Measurements from ENCODE around the gene TM9SF1. TPM values are rescaled to one million over a fixed set of nuclear protein-coding genes. Genes with fewer than 3 reads are reported as not detected.

The TM9SF1 gene
- total RNA-seq, 1 donor from 2014 or later, result 9.8 TPM

- DNase-seq (ENCODE audit: low spot score in 2 of 2) (no peak), FAIRE-seq (no peak)
Measured at GRCh38 chr14:24198814-24199524, 3.7 kb upstream of the TM9SF1 start.

DNA sequence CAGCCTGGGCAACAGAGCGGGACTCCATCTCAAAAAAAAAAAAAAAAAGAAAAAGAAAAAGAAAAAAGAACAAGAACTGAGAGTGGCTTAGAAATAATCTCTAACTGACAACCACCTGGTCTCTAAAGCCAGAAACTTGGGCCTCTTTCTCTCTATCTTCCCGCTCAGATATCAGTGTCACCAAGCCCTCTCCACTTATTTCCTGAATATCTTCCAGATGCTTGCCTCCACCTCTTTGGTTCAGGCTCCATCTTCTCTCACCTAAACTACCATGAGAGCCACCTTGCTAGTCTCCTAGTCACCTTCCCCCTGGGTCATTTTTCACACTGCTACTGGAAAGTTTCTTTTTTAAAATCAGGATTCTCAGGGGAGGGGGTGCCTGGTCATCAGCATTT is 1.8 kb upstream of the TM9SF1 start:
- FAIRE-seq (no peak), DNase-seq (ENCODE audit: low spot score in 2 of 2) (no peak)

DNA sequence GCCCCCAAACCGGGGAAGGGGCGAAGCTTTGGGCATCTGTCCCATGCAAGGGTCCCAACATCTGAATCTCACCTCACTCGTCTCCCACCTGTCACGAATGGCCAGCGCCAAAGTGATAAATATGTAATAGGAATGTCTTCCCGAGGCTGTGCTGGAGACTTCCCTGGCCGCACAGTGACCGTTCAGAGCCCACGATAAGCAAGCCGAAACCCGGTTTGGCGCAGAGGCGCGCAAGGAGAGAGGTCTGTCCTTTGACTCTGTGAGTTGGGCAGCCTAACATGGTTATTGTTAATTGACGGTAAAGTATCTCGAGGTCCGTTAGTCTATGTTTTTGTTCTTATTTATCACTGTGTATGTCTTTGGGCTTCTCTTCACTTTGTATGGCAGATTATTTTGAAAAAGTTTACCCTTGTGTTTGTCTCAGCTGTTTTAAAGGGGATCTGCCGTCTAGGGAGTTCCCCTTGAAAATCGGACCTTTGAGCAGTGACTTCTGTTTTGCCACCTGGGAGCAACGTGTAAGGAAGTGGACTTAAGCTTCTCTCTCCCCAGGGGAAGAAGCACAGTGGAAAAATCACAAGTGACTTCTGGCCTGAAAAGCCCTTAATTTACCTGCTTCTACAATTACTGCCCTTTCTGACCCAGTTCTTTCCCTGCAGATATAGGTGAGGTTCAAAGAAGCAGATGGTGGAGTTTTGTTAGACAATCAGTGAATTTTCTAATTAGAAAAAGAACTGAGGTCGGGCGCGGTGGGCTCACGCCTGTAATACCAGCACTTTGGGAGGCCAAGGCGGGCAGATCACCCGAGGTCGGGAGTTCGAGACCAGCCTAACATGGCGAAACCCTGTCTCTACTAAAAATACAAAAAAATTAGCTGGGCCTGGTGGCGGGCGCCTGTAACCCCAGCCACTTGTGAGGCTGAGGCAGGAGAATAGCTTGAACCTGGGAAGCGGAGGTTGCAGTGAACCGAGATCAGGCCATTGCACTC is 1.1 kb upstream of the TM9SF1 start:
- FAIRE-seq (no peak), DNase-seq (ENCODE audit: low spot score in 2 of 2) (peak in 1 of 2 donors; percentile 35)

DNA sequence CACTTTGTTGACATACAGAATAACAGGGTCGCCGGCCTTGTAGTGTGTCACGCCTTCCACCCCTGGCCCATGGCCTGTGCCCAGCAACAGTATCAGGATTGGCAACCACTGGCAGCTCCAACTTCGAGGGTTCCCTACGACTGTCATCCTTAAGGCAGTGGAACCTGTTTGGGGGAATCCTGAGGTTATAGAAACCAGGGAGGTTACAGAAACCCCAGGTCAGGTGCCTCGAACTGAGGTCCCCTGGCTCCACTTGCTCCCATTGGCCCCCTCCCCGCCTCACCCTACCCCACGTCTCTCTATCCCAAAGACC is 412 bp downstream of the TM9SF1 start:
- no peak for DNase-seq (ENCODE audit: low spot score in 2 of 2)
- no peak for FAIRE-seq

DNA sequence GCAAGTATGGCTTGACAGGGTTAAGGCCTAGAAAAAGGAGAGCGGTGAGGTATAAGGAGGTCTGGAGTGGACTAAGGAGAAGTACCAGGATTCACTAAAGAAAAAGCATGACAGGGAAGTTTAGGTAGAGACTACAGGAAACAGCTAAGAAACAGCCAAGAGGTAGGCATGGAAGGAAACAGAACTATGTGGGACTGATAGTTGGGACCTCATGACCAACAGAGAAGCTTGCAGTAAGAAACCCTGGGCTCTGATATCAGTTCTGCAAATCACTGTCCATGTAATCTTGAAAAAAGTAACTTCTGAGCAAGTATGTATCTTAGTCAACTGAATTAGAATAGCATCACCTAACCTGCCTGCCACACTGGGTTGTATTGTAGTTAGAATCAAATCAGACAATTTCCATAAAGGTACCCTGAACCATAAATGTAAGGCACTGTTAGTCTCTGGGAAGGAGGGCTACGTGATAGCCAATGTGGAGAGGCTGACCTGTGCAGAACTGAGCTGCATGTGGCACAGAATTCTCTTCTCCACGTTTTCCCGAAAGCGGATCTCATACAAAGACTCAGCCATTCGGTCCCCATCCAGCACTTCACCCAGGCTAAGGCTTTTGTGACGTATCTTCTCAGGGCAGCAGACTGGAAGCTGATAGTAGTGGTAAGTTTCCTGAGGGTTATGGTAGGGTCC is 912 bp downstream of the TM9SF1 start:
- DNase-seq (ENCODE audit: low spot score in 2 of 2) (no peak), FAIRE-seq (no peak)

DNA sequence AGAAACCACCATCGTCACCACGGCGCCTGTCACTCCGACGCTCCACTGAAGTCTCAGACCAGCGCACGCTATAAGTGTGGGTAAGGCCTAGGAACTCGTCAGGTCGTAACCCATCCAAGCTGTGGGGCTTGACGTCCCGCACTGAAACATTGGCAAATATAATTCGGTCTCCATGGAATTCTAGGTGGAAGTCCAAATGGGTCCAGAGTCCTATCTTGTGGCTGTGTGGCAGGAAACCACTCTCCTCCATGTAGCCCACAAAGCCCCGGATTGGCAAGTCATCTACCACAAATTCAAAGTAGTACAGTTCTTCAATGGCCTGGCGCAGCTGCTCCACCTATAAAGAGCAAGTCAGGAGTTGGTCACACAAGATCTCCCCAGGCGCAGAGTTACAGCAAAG is 2.3 kb downstream of the TM9SF1 start:
- DNase-seq (ENCODE audit: low spot score in 2 of 2) (no peak), FAIRE-seq (no peak)

GRCh38 chr14:24190416-24190815 is 4.8 kb downstream of the TM9SF1 start:
- DNase-seq (ENCODE audit: low spot score in 2 of 2) (no peak), FAIRE-seq (no peak)

DNA sequence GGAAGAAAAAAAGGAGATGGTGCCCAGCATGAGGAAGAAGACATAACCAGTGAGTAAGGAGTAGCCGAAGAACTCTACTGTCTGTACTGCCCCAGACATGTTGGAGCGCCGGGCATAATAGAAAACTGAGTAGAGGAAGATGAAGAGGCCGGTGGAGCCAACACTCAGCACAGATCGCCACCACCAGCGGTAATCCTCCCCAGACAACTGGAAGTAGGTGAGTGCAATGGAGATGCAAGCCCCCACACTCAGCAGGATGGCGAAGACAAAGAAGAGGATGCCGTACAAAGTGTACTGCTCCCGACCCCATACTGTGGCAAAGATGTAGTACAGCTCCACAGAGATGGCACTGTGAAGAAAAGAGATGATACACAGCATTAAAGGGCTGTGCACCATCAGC is 5.8 kb downstream of the TM9SF1 start:
- FAIRE-seq (no peak), DNase-seq (ENCODE audit: low spot score in 2 of 2) (no peak)

GRCh38 chr14:24189059-24189375 is 6.2 kb downstream of the TM9SF1 start:
- no peak for FAIRE-seq

GRCh38 chr14:24188251-24189058 is 6.8 kb downstream of the TM9SF1 start, which contains the start of gene IPO4:
Gene IPO4 (minus strand): TSS chr14:24188816. CDS start chr14:24188787, 29 bp downstream.
- FAIRE-seq, result no peak
- DNase-seq (ENCODE audit: low spot score in 2 of 2), result peak; percentile 96 to 100

More at GRCh38 chr14:24189059-24189375, 6.2 kb downstream of the TM9SF1 start:
- no peak for DNase-seq (ENCODE audit: low spot score in 2 of 2)

- no peak for FAIRE-seq
Measured at GRCh38 chr14:24187539-24187915, 7.7 kb downstream of the TM9SF1 start.

DNA sequence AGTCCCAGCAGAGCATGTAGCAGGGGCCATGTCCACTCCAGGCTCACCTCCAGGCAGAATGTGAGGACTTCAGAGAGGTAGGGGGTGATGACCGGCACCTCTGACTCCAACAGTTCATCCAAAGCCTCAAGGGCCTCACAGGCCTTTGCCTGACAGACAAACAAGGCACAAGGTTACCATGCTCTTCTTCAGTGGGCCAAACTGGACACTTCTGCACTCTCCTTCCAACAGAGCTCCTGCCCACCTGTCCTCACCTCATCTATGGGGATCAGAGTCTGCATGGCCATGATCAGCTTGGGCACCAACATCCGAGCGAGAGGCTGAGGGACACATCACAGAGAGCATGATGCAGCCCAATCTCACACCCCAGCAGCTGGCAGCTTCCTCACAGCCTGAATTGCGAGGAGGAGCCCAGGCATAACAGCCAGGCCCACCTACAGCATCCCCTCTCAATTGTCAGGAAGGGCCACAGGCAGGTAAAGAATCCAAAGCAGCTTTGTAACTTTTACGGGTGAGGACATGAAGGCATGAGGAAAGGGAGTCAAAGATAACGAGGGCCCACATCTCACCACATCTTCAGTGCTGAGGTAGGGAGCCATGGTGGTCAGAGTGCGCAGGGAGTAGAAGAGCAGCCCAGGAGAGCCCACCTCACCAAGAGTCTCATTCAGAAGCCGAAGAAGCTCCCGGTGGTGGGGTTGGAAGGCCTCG is 8.3 kb downstream of the TM9SF1 start:
- FAIRE-seq (no peak), DNase-seq (ENCODE audit: low spot score in 2 of 2) (no peak)

More at GRCh38 chr14:24187539-24187915, 7.7 kb downstream of the TM9SF1 start:
- DNase-seq (ENCODE audit: low spot score in 2 of 2), result no peak

GRCh38 chr14:24185741-24186140 is 9.5 kb downstream of the TM9SF1 start:
- FAIRE-seq, result no peak
- DNase-seq (ENCODE audit: low spot score in 2 of 2), result no peak

- FAIRE-seq (no peak), DNase-seq (ENCODE audit: low spot score in 2 of 2) (no peak)
Measured at GRCh38 chr14:24185026-24185425, 10.2 kb downstream of the TM9SF1 start.

- FAIRE-seq (no peak), DNase-seq (ENCODE audit: low spot score in 2 of 2) (no peak)
Measured at GRCh38 chr14:24184104-24184970, 10.9 kb downstream of the TM9SF1 start.

DNA sequence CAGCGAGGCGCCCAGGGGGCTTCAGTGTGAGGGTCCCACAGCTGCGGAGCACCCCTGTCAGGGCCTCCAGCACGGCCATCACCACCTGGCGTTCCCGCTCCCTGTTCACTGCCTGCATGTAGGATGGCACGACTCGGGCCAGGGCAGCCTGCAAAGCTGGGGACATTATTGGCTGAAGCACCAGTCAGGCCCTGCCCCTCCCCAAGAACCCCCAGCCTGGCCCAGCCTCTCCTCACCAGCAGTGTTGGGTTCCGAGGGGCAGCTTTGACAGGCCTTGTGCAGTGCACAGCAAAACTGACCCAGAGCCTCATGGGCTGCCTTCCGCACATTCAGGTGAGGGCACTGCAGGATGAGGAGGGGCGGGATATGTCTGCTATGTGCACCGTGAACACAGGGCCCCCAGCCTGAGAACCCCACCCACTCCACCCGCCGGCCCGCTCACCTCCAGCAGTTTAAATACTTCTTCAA is 12.2 kb downstream of the TM9SF1 start:
- FAIRE-seq (no peak), DNase-seq (ENCODE audit: low spot score in 2 of 2) (no peak)

GRCh38 chr14:24182110-24182882 is 12.9 kb downstream of the TM9SF1 start:
- no peak for FAIRE-seq
- no peak for DNase-seq (ENCODE audit: low spot score in 2 of 2)
